ENCODE data around the gene SLC27A3. TPM values are rescaled to one million over a fixed set of nuclear protein-coding genes. Genes with fewer than 3 reads are reported as not detected.
"Not testable (repeated sequence)": the region's sequence is repeated elsewhere in the genome, so short reads cannot be mapped to it uniquely, and the experiment has no call there.

SLC27A3 gene
- total RNA-seq, 2 experiments from 2014 or later = 5.9 to 9.3 TPM

DNA sequence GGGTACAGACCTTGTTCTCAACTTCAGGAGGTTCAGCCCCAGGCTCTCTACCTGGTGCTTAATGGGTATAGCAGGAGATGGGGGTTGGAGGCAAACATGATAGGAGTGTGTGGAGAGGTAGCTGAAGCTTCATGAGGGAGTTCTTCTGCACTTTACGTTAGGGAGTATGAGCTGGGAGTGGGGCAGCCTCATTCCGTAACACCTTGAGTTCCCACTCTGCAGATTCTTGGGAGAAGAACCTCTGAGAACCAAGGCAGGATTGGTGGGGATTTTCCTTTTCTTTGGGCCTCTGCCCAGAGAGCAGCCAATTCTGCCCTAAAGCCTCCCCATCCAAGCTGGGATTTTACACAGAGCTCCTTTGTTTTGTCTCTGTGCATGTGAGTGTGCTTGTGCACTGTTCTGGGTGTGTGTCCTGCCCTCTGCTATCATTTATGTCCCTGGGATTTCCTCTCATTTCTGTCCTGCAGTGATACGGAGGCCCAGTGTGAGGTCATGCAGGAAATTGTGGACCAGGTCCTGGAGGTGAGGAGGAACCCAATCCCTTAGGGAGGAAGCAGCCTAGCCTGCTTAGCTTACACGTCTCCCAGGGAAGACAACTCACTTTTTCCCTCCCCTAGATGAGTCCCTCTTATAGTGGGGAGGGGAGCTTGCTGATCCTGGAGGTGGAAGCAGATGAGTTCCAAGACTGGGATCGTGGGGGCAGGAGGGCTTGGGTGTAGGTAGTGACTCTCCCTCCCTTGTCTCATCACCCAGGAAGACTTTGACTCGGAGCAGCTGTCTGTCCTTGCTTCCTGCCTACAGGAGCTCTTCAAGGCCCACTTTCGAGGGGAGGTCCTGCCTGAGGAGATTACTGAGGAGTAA, 11.6 kb upstream of the SLC27A3 start:
- peaks cover 36% of the 10 kb centered on the region for H3K36me3 Mint-ChIP-seq (ENCODE audit: low read depth)
- no peak for ATAC-seq
- intact Hi-C loops (cut with DNase I, micrococcal nuclease) = no loop called here
- ChIA-PET POLR2A (no interaction called here), CTCF (interaction anchor here (0.8 to 1.2 kb wide), 3 partner anchors 15 to 86 kb away, joined by 3 read pairs; no protein-coding TSS in a partner anchor)
- DNase-seq = no peak
- no peak overlapping the region for H3K27ac Mint-ChIP-seq
- no peak overlapping the region for H3K4me3 Mint-ChIP-seq
- H3K27me3 Mint-ChIP-seq = no peaks in the 10 kb centered on the region
- no peaks in the 10 kb centered on the region for H3K4me1 Mint-ChIP-seq
- H3K9me3 Mint-ChIP-seq (ENCODE audit: low read depth) = no peaks in the 10 kb centered on the region

DNA sequence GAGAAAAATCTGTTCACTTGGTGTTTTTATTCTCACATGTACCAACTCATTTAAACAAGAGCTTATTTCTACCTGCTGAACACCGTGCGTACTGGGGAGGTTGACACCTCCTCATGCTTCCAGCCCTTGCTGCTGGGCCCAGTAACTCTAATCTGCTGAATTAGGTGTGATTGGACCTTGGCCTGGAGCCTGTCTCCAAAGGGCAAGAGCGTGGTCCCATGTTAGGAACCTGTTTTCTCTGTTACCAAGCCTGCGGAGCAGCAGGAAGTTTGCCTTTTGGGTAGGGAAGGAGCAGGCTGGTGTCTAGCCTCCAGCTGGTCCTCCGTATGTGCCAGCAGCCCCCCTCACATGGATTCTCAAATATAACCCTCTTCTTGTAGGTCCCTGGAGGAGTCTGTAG, 10.9 kb upstream of the SLC27A3 start:
- ATAC-seq (no peak), DNase-seq (no peak)
- Mint-ChIP-seq H3K4me3 (no peak overlapping the region), H3K4me1 (no peaks in the 10 kb centered on the region), H3K36me3 (ENCODE audit: low read depth) (peaks cover 36% of the 10 kb centered on the region), H3K9me3 (ENCODE audit: low read depth) (no peaks in the 10 kb centered on the region), H3K27ac (no peak overlapping the region), H3K27me3 (no peaks in the 10 kb centered on the region)
- intact Hi-C loops (cut with DNase I, micrococcal nuclease) = no loop called here
- ChIA-PET CTCF (interaction anchor here (0.7 kb wide), 1 partner anchor 33 kb away, joined by 4 read pairs; no protein-coding TSS in a partner anchor), POLR2A (no interaction called here)

DNA sequence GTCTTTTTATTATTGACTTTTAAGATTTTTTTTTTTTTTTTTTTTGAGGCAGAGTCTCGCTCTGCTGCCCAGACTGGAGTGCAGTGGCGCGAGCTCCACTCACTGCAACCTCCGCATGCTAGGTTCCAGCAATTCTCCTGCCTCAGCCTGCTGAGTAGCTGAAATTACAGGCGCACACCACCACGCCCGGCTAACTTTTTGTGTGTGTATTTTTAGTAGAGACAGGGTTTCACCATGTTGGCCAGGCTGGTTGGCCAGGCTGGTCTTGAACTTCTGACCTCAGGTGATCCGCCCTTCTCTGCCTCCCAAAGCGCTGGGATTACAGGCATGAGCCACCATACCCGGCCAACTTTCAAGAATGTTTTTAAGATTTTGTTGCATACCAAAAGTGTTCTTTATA, 8.5 kb upstream of the SLC27A3 start:
- ATAC-seq, H3K4me3 Mint-ChIP-seq, CTCF ChIA-PET: not testable (repeated sequence)

DNA sequence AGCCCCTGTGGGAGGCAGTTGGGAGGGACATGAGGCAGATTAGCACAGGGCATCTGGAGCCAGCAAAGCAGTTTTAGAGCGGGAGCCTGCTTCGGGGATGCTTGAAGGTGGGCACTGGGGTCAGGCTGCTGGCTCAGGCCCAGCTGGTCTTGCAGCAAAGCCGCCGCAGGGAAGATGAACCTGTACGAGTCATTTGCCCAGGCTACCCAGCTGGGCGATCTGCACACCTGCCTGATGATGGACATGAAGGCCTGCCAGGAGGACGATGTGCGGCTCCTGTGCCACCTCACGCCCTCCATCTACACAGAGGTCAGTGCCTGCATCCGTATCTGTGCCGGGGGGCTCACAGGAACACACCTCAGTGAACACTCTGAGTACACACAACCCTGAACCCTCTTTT, 7.7 kb upstream of the SLC27A3 start:
- DNase-seq = no peak
- no peaks in the 10 kb centered on the region for H3K9me3 Mint-ChIP-seq (ENCODE audit: low read depth)
- ChIA-PET POLR2A (interaction anchor here (0.7 kb wide), 1 partner anchor 125 kb away, joined by 5 read pairs; no protein-coding TSS in a partner anchor), CTCF (no interaction called here)
- no peak overlapping the region for H3K27ac Mint-ChIP-seq
- intact Hi-C loops (cut with DNase I, micrococcal nuclease) = no loop called here
- no peaks in the 10 kb centered on the region for H3K27me3 Mint-ChIP-seq
- H3K36me3 Mint-ChIP-seq (ENCODE audit: low read depth) = peaks cover 26% of the 10 kb centered on the region
- ATAC-seq = no peak
- no peak overlapping the region for H3K4me3 Mint-ChIP-seq
- no peaks in the 10 kb centered on the region for H3K4me1 Mint-ChIP-seq

More for the DNA sequence above, 8.5 kb upstream of the SLC27A3 start:
- H3K4me1 Mint-ChIP-seq; H3K27ac Mint-ChIP-seq; H3K27me3 Mint-ChIP-seq; intact Hi-C loops (cut with DNase I, micrococcal nuclease); DNase-seq; H3K9me3 Mint-ChIP-seq (ENCODE audit: low read depth): not testable (repeated sequence)
- peaks cover 29% of the 10 kb centered on the region for H3K36me3 Mint-ChIP-seq (ENCODE audit: low read depth)
- POLR2A ChIA-PET = interaction anchor here (0.6 kb wide), 1 partner anchor 71 kb away, joined by 5 read pairs; no protein-coding TSS in a partner anchor

DNA sequence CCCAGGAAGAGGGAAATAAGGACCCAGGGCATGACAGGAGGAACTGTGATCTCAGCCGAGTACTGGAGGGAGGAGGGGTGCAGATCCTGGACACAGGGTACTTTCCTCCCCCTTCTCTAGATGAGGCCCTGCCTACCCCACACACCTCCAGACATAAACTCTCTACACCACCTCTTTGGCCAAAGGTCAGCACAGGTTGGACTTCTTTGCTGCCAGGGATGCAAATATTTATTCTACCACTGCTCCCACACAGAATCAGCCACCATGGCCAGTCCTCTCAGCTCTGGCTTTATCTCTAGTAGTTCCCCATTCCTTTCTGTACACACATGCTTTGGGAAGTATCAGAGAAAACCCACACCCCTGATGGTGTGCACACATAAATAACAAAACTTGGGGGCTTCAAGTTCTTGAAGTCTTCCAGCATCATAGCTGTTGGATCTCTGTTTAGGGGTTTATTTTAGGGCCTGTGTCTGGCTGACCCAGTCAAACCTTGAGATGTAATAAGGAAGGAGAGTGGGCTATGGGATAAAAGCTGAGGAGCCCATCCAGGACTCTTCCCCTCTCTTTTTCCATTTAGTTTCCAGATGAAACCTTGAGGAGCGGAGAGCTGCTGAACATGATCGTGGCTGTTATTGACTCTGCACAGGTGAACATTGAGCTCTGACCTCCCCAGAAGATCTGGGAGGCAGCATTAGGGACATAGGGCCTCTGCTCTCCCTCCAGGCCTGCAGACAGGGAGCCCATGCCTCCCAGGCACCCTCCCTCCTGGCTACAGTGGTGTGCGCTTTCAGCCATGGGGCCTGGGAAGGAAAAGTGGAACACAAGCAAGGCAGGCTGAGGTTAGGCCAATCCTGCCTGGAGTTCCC, 6.7 kb upstream of the SLC27A3 start:
- ChIA-PET CTCF (interaction anchor here (0.6 to 0.7 kb wide), 2 partner anchors 57 to 299 kb away, joined by 3 to 4 read pairs; no protein-coding TSS in a partner anchor), POLR2A (interaction anchor here (0.6 kb wide), 1 partner anchor 89 kb away, joined by 3 read pairs; no protein-coding TSS in a partner anchor)
- H3K4me1 Mint-ChIP-seq = no peaks in the 10 kb centered on the region

DNA sequence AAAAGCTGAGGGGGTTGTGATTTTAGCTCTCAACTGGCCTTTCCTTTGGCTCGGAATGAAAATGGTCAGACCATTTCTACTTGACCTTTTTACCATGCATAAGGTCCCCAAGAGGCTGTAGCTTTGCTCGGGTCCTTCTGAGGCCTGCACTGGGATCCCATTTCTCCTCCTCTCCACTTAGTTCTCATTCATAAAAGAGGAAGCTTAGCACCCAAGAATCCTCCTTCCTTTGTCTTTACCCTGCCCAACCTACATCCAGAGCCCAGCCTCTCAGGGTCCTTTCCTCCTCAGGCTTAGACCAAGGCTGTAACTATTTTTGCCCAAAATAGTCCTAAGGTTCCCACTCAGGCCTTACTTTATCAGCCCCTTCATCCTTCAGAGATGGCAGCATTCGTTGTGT, 6.0 kb upstream of the SLC27A3 start:
- Mint-ChIP-seq H3K9me3 (ENCODE audit: low read depth) (no peaks in the 10 kb centered on the region), H3K27me3 (no peaks in the 10 kb centered on the region), H3K27ac (no peak overlapping the region), H3K4me1 (peaks cover 3% of the 10 kb centered on the region), H3K4me3 (no peak overlapping the region), H3K36me3 (ENCODE audit: low read depth) (peaks cover 27% of the 10 kb centered on the region)
- POLR2A ChIA-PET = interaction anchor here (0.6 kb wide), 1 partner anchor 90 kb away, joined by 3 read pairs; no protein-coding TSS in a partner anchor
- intact Hi-C loops (cut with DNase I, micrococcal nuclease) = no loop called here
- DNase-seq = no peak
- ATAC-seq = no peak
- CTCF ChIA-PET = interaction anchor here (0.6 to 1.0 kb wide), 2 partner anchors 21 to 28 kb away, joined by 3 to 4 read pairs; no protein-coding TSS in a partner anchor

More for the DNA sequence above, 6.7 kb upstream of the SLC27A3 start:
- no peaks in the 10 kb centered on the region for H3K9me3 Mint-ChIP-seq (ENCODE audit: low read depth)
- H3K27ac Mint-ChIP-seq = no peak overlapping the region
- H3K27me3 Mint-ChIP-seq = no peaks in the 10 kb centered on the region
- ATAC-seq (no peak), DNase-seq (no peak)
- intact Hi-C loops (cut with DNase I, micrococcal nuclease) = no loop called here
- no peak overlapping the region for H3K4me3 Mint-ChIP-seq
- peaks cover 23% of the 10 kb centered on the region for H3K36me3 Mint-ChIP-seq (ENCODE audit: low read depth)

DNA sequence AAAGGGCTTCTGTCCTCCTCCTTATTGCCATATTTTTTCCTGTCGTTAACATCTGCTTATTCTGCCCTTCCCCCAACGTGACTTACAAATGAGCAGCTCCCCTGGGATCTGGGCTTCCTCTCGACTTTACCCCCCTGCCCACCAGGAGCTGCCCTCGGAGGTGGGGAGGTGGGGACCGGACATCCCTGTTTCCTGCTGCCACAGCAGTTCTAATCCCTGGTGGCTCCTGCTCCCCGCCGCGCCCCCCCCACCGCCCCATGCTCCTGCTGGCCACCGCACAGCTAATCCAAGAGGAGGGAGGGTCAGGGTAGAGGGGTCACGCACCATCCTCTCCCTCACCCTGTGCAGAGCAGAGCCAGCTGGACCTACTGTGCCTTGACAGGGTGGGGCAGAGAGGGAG, 4.4 kb upstream of the SLC27A3 start:
- no peak overlapping the region for H3K4me3 Mint-ChIP-seq
- ATAC-seq (no peak), DNase-seq (no peak)
- H3K9me3 Mint-ChIP-seq (ENCODE audit: low read depth) = no peaks in the 10 kb centered on the region
- H3K36me3 Mint-ChIP-seq (ENCODE audit: low read depth) = peaks cover 29% of the 10 kb centered on the region
- intact Hi-C loops (cut with DNase I, micrococcal nuclease) = loop anchor here in 1 of 2 experiments (10.0 kb wide), 1 partner anchor 96 kb away; the partner anchor contains the start of genes ILF2 and NPR1
- CTCF ChIA-PET = interaction anchor here (1.5 kb wide), 1 partner anchor 20 kb away, joined by 3 read pairs; no protein-coding TSS in a partner anchor
- H3K27ac Mint-ChIP-seq = no peak overlapping the region
- H3K4me1 Mint-ChIP-seq = peaks cover 7% of the 10 kb centered on the region
- POLR2A ChIA-PET = no interaction called here
- no peaks in the 10 kb centered on the region for H3K27me3 Mint-ChIP-seq

DNA sequence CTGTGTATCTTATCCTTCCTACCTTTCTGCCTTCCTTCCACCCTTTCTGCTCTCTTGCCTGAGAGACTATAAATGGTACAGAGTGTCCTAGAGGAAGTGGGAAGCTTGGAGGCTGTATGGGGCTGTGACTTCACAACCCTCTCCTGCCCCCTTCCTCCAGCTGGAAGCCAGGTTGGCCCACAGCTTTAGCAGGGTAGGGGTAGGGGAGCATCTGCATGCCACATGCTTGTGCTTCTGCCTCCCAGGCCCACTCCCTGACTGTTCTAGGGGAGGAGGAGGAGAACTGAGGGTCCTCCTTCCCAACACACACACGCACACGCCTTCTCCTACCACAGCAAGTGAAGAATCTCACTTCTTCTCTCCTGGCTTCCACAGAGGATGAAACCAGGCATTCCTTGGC, 3.9 kb upstream of the SLC27A3 start:
- ATAC-seq = no peak
- H3K4me1 Mint-ChIP-seq = peaks cover 10% of the 10 kb centered on the region
- intact Hi-C loops (cut with DNase I, micrococcal nuclease) = loop anchor here in 1 of 2 experiments (10.0 kb wide), 1 partner anchor 96 kb away; the partner anchor contains the start of genes ILF2 and NPR1
- H3K36me3 Mint-ChIP-seq (ENCODE audit: low read depth) = peaks cover 28% of the 10 kb centered on the region
- no peaks in the 10 kb centered on the region for H3K9me3 Mint-ChIP-seq (ENCODE audit: low read depth)
- DNase-seq = no peak
- H3K27me3 Mint-ChIP-seq = no peaks in the 10 kb centered on the region
- H3K27ac Mint-ChIP-seq = no peak overlapping the region
- ChIA-PET POLR2A (interaction anchor here (0.6 kb wide), 1 partner anchor 47 kb away, joined by 3 read pairs; no protein-coding TSS in a partner anchor), CTCF (interaction anchor here (1.5 kb wide), 1 partner anchor 19 kb away, joined by 3 read pairs; no protein-coding TSS in a partner anchor)
- H3K4me3 Mint-ChIP-seq = no peak overlapping the region

DNA sequence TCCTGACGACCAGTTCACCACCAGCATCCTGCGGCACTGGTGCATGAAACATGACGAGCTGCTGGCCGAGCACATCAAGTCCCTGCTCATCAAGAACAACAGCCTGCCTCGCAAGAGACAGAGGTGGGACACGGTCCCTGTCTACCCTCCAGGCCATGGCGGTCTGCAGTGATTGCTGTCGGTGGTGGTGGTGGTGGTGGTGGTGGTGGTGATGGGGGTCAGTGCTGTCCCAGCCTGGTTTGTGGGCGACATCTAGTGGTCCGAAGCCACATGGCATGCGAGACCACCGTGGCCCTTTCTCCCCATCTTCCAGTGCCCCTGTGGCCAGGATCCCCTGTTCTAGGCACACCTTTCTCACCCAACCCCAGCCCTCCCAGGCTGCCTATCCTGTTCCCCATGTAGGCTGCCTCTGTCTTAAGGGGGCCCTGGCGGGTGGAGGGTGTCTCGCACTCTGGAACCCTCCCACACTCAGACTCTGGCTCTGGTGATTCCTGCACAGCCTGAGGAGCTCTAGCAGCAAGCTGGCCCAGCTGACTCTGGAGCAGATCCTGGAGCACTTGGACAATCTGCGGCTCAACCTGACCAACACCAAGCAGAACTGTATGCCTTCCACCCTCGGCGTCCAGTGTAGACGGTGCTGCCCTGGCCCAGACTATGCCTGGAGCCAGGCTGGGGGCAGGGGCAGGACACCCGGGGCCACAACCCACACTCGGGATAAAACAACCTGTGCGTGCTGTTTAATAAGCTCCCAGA, 3.2 kb upstream of the SLC27A3 start:
- H3K9me3 Mint-ChIP-seq (ENCODE audit: low read depth) = no peaks in the 10 kb centered on the region
- POLR2A ChIA-PET = interaction anchor here (0.6 kb wide), 1 partner anchor 47 kb away, joined by 3 read pairs; no protein-coding TSS in a partner anchor
- ATAC-seq (no peak), DNase-seq (no peak)
- intact Hi-C loops (cut with DNase I, micrococcal nuclease) = loop anchor here in 1 of 2 experiments (10.0 kb wide), 1 partner anchor 97 kb away; the partner anchor contains the start of genes ILF2 and NPR1
- H3K27me3 Mint-ChIP-seq = no peaks in the 10 kb centered on the region
- no peak overlapping the region for H3K27ac Mint-ChIP-seq
- CTCF ChIA-PET = interaction anchor here (1.5 kb wide), 1 partner anchor 18 kb away, joined by 3 read pairs; no protein-coding TSS in a partner anchor
- H3K4me1 Mint-ChIP-seq = peaks cover 14% of the 10 kb centered on the region
- peaks cover 27% of the 10 kb centered on the region for H3K36me3 Mint-ChIP-seq (ENCODE audit: low read depth)
- no peak overlapping the region for H3K4me3 Mint-ChIP-seq

DNA sequence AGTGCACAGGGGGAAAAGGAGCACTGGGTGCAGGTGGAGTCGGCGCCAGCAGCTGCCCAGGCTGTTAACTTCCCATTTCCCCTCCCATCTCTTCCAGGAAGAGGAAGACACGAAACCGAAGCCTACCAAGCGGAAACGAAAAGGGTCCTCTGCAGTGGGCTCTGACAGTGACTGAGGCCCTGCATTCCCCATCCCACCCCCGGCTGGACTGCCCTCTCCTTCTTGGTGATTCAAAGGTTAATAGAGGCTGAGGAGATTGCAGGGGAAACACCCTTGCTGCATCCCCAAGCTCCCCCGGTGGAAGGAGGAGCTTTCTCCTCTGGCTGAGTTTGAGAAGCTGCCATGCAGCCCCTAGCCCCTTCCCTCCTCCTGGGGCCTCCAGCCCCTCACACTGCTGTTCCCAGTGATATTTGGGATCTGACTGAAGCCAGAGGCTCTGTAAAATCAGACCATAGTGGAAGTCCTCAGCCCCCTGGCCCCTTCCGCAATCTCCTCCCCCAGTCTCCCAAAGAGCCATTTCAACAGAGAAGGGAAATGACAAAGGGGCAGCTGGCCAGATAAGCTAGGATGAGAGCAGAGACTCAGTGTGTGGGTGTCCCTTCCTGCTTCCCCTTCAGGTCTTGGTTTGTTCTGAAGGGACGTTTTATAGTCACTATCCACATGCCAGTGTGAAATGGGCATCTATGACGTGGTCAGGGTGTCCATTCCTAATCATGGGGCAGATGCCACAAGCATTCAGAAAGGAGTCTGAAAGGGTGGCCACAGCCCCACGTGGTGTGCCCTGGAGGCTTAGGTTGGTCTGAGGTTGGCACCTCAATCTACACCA, 1.9 kb upstream of the SLC27A3 start:
- H3K36me3 Mint-ChIP-seq (ENCODE audit: low read depth) = peaks cover 18% of the 10 kb centered on the region
- ChIA-PET CTCF (interaction anchor here (0.7 to 1.1 kb wide), 3 partner anchors 101 to 229 kb away, joined by 3 to 6 read pairs (median 3); partner anchors contain the start of gene S100A2), POLR2A (interaction anchor here (0.6 kb wide), 1 partner anchor 112 kb away, joined by 3 read pairs; no protein-coding TSS in a partner anchor)
- DNase-seq (no peak), ATAC-seq (no peak)
- H3K4me3 Mint-ChIP-seq = no peak overlapping the region
- H3K9me3 Mint-ChIP-seq (ENCODE audit: low read depth) = no peaks in the 10 kb centered on the region
- intact Hi-C loops (cut with DNase I, micrococcal nuclease) = loop anchor here in 1 of 2 experiments (10.0 kb wide), 1 partner anchor 99 kb away; the partner anchor contains the start of genes ILF2 and NPR1
- H3K27ac Mint-ChIP-seq = no peak overlapping the region
- no peaks in the 10 kb centered on the region for H3K27me3 Mint-ChIP-seq
- H3K4me1 Mint-ChIP-seq = peaks cover 14% of the 10 kb centered on the region

Measured in activated CD4-positive, alpha-beta T cell treated with anti-CD3 and anti-CD28 coated beads for 36 hours (primary cell).